Fibroblast of lung (primary cell): ENCODE results near the gene SENP6. TPM values are rescaled to one million over a fixed set of nuclear protein-coding genes. Genes with fewer than 3 reads are reported as not detected.

Experiments used
- DNase-seq, 2 donors: peaks; one replicate each; pipeline versions ENCODE4 v3.0.0 to v3.0.0-alpha.2; 2010; ENCODE audit warnings: low read depth in 2 of 2
- H2AFZ ChIP-seq: 2 replicates; pipeline ENCODE4 v1.5.1; 2012; ENCODE audit warnings: low read length, control low read depth, inconsistent platforms
- H3K27ac ChIP-seq: 2 replicates; pipeline ENCODE4 v1.5.1; 2011; ENCODE audit warnings: low read length, control low read depth; ENCODE audit not compliant: insufficient read depth
- H3K27me3 ChIP-seq: 2 replicates; pipeline ENCODE4 v1.5.1; 2011; ENCODE audit warnings: mild to moderate bottlenecking, low read length; ENCODE audit not compliant: control insufficient read depth, insufficient read depth
- H3K36me3 ChIP-seq: 2 replicates; pipeline ENCODE4 v1.5.1; 2011; ENCODE audit warnings: low read length; ENCODE audit not compliant: control insufficient read depth, insufficient read depth
- H3K4me1 ChIP-seq: 2 replicates; pipeline ENCODE4 v1.5.1; 2011; ENCODE audit warnings: low read length; ENCODE audit not compliant: control insufficient read depth, insufficient read depth; ENCODE audit errors: extremely low read depth
- H3K4me2 ChIP-seq: 2 replicates; pipeline ENCODE4 v1.5.1; 2011; ENCODE audit warnings: low read length, control low read depth; ENCODE audit not compliant: insufficient read depth; ENCODE audit errors: extremely low read depth
- H3K4me3 ChIP-seq, 4 experiments: fragments of 200-600 bp in 1 of 4; sonication (generic) in 1 of 4; replicated peaks in 1 of 4; 2 replicates each; pipeline ENCODE4 v1.5.1; 2011 to 2016; ENCODE audit warnings: low read length in 4 of 4, low read depth in 3 of 4, mild to moderate bottlenecking in 3 of 4, control low read depth in 2 of 4, inconsistent platforms in 1 of 4, mixed read lengths in 1 of 4; ENCODE audit not compliant: insufficient read depth in 1 of 4; ENCODE audit errors: control extremely low read depth in 1 of 4
- H3K79me2 ChIP-seq: 2 replicates; pipeline ENCODE4 v1.5.1; 2012; ENCODE audit warnings: mild to moderate bottlenecking, low read length, inconsistent platforms; ENCODE audit not compliant: control insufficient read depth, insufficient read depth
- H3K9ac ChIP-seq: 2 replicates; pipeline ENCODE4 v1.5.1; 2011; ENCODE audit warnings: mild to moderate bottlenecking, low read length, control low read depth; ENCODE audit not compliant: insufficient read depth
- H3K9me3 ChIP-seq: 2 replicates; pipeline ENCODE4 v1.5.1; 2012; ENCODE audit warnings: low read depth, low read length; ENCODE audit not compliant: control insufficient read depth, insufficient read depth
- H4K20me1 ChIP-seq: 2 replicates; pipeline ENCODE4 v1.5.1; 2011; ENCODE audit warnings: low read length; ENCODE audit not compliant: control insufficient read depth, insufficient read depth; ENCODE audit errors: extremely low read depth
- CTCF ChIP-seq, 2 donors: IDR thresholded peaks in 1 of 2; conservative IDR thresholded peaks in 1 of 2; 1 replicate in 1 of 2; 2 replicates in 1 of 2; pipeline ENCODE4 v1.5.1; 2011 to 2012; ENCODE audit warnings: low read length in 2 of 2, control low read depth in 1 of 2, inconsistent platforms in 1 of 2, low read depth in 1 of 2, mild to moderate bottlenecking in 1 of 2
- EZH2 ChIP-seq: IDR thresholded peaks from 2 replicates; pipeline ENCODE4 v1.5.1; 2012; ENCODE audit warnings: low read length, control low read depth, mild to moderate bottlenecking; ENCODE audit errors: missing control alignments
- polyA plus RNA-seq, 2 donors: library from polyadenylated mRNA; depleted of rRNA in 1 of 2; stranded (reverse) in 1 of 2; unstranded in 1 of 2; fragments of >200 nt; gene quantifications; 2 replicates each; pipeline ENCODE4 v1.2.1, GENCODE V29; 2011 to 2012; ENCODE audit warnings: missing spikeins in 1 of 2
- total RNA-seq: library from RNA; depleted of rRNA; stranded (reverse); fragments of >200 nt; gene quantifications from 2 replicates; pipeline ENCODE4 v1.2.1, GENCODE V29; 2014

The SENP6 gene
- total and polyA plus RNA-seq, 2 donors (not counting 1 experiment from before 2014, with no cell fraction given), result 54.5 to 80.6 TPM

- Histone ChIP-seq H3K36me3 (no peaks in the 10 kb centered on the region), H4K20me1 (no peaks in the 10 kb centered on the region), H3K4me2 (peak overlapping the region; percentile 20), H2AFZ (no peak overlapping the region), H3K4me3 (no peak overlapping the region), H3K4me1 (peaks cover 2% of the 10 kb centered on the region), H3K79me2 (peaks cover 95% of the 10 kb centered on the region), H3K9ac (no peak overlapping the region), H3K27me3 (no peaks in the 10 kb centered on the region), H3K27ac (no peak overlapping the region), H3K9me3 (no peaks in the 10 kb centered on the region)
- peak in 1 of 2 donors; percentile 53 for DNase-seq
- TF ChIP-seq EZH2 (no peak), CTCF (conservative IDR thresholded peaks at IDR 0.05 in 1 of 2, IDR thresholded peaks at IDR 0.05 in 1 of 2; ENCODE audit: low read depth in 1 of 2, low read length in 2 of 2) (no peak)
These were observed 9.5 kb downstream of the SENP6 start for GRCh38 chr6:75611011-75611701.

GRCh38 chr6:75611702-75612375, 10.2 kb downstream of the SENP6 start:
- H3K4me1 ChIP-seq, result peaks cover 2% of the 10 kb centered on the region
- H4K20me1 ChIP-seq, result no peaks in the 10 kb centered on the region
- DNase-seq, result peak in 1 of 2 donors; percentile 44
- H3K4me3 ChIP-seq, result no peak overlapping the region
- no peak overlapping the region for H3K4me2 ChIP-seq
- H2AFZ ChIP-seq, result no peak overlapping the region
- TF ChIP-seq EZH2 (no peak), CTCF (conservative IDR thresholded peaks at IDR 0.05 in 1 of 2, IDR thresholded peaks at IDR 0.05 in 1 of 2; ENCODE audit: low read depth in 1 of 2, low read length in 2 of 2) (no peak)
- H3K79me2 ChIP-seq, result peaks cover 92% of the 10 kb centered on the region
- no peaks in the 10 kb centered on the region for H3K9me3 ChIP-seq
- H3K27me3 ChIP-seq, result no peaks in the 10 kb centered on the region
- no peak overlapping the region for H3K27ac ChIP-seq
- no peak overlapping the region for H3K9ac ChIP-seq
- H3K36me3 ChIP-seq, result no peaks in the 10 kb centered on the region

- no peaks in the 10 kb centered on the region for H3K36me3 ChIP-seq
- H3K4me3 ChIP-seq, result no peak overlapping the region
- no peaks in the 10 kb centered on the region for H3K9me3 ChIP-seq
- no peak for TF ChIP-seq EZH2
- TF ChIP-seq CTCF (conservative IDR thresholded peaks at IDR 0.05 in 1 of 2, IDR thresholded peaks at IDR 0.05 in 1 of 2; ENCODE audit: low read depth in 1 of 2, low read length in 2 of 2), result no peak
- no peak overlapping the region for H2AFZ ChIP-seq
- peaks cover 2% of the 10 kb centered on the region for H3K4me1 ChIP-seq
- no peak overlapping the region for H3K4me2 ChIP-seq
- no peak for DNase-seq
- no peak overlapping the region for H3K9ac ChIP-seq
- no peaks in the 10 kb centered on the region for H3K27me3 ChIP-seq
- H3K27ac ChIP-seq, result no peak overlapping the region
- H3K79me2 ChIP-seq, result peaks cover 91% of the 10 kb centered on the region
- H4K20me1 ChIP-seq, result no peaks in the 10 kb centered on the region
These were observed 10.8 kb downstream of the SENP6 start for GRCh38 chr6:75612434-75612833.
